DMS53 treated with DMSO at 0.1 percent for 48 hours (cell line): Measurements from ENCODE around the gene HTRA3.

Source experiments
- DNase-seq: peaks from one replicate; lab custom pipeline; 2025; ENCODE audit not compliant: unreplicated experiment; lab: John Stamatoyannopoulos, UW

Gene HTRA3

GRCh38 chr4:8291036-8291682, 21.6 kb downstream of the HTRA3 start:
- DNase-seq: no peak

GRCh38 chr4:8291701-8292477, 22.3 kb downstream of the HTRA3 start:
- DNase-seq: no peak

GRCh38 chr4:8292478-8293107, 23.0 kb downstream of the HTRA3 start:
- DNase-seq: no peak

- no peak for DNase-seq
Observed at GRCh38 chr4:8293131-8293975, 23.8 kb downstream of the HTRA3 start.

- no peak for DNase-seq
Observed at GRCh38 chr4:8294036-8294435, 24.5 kb downstream of the HTRA3 start.

- no peak for DNase-seq
Observed at GRCh38 chr4:8294775-8295174, 25.2 kb downstream of the HTRA3 start.

- DNase-seq: no peak
Observed at GRCh38 chr4:8295471-8295870, 25.9 kb downstream of the HTRA3 start.

- no peak for DNase-seq
Observed at GRCh38 chr4:8296491-8296890, 26.9 kb downstream of the HTRA3 start.

GRCh38 chr4:8297141-8297601, 27.6 kb downstream of the HTRA3 start:
- DNase-seq: no peak

GRCh38 chr4:8297691-8298485, 28.3 kb downstream of the HTRA3 start:
- no peak for DNase-seq

- DNase-seq: no peak
Observed at GRCh38 chr4:8300832-8301231, 31.3 kb downstream of the HTRA3 start.

GRCh38 chr4:8301851-8302730, 32.5 kb downstream of the HTRA3 start:
- no peak for DNase-seq

- DNase-seq: no peak
Observed at GRCh38 chr4:8303081-8303480, 33.5 kb downstream of the HTRA3 start.

- peak; percentile 11 for DNase-seq
Observed at GRCh38 chr4:8303485-8304281, 34.1 kb downstream of the HTRA3 start.

GRCh38 chr4:8304827-8305695, 35.5 kb downstream of the HTRA3 start:
- DNase-seq: no peak

- DNase-seq: no peak
Observed at GRCh38 chr4:8305851-8306471, 36.4 kb downstream of the HTRA3 start.

GRCh38 chr4:8306511-8307021, 37.0 kb downstream of the HTRA3 start:
- no peak for DNase-seq
